K562 (cell line): ENCODE results near the gene STK36. TPM values are rescaled to one million over a fixed set of nuclear protein-coding genes. Genes with fewer than 3 reads are reported as not detected.

Experiments
- ATAC-seq: fragments of 200-7000 bp; cut with Tn5 transposase; 3 replicates; pipeline ENCODE4 v1.9.1; 2020; ENCODE audit warnings: moderate library complexity
- BruUV-seq: library from RNA; stranded (reverse); fragments of 400-500 nt; replicated peaks from 2 replicates; lab custom pipeline; 2021; lab: Mats Ljungman, UMichigan
- CTCF ChIA-PET: fragments of 300-600 bp; formaldehyde crosslinking; extraction: SDS; loops from one replicate; lab custom pipeline; 2021; ENCODE audit warnings: low intra/inter-chr PET ratio; lab: Yijun Ruan, JAX
- POLR2A ChIA-PET: fragments of 300-600, 350-650 bp; sonication (Branson Sonifier 250); formaldehyde crosslinking; extraction: SDS; loops from one replicate; lab custom pipeline; 2021; ENCODE audit warnings: antibody characterized with exemption, inconsistent platforms; lab: Yijun Ruan, JAX
- DNase-seq, 4 experiments: peaks; one replicate each; pipeline versions ENCODE4 v3.0.0 to v3.0.0-alpha.2; 2011 to 2018; ENCODE audit warnings: low spot score in 3 of 4, mixed read lengths in 3 of 4; ENCODE audit errors: extremely low read depth in 1 of 4
- FAIRE-seq: peaks from 2 replicates; lab custom pipeline; 2011; peaks lifted over from hg19 to GRCh38; lab: Jason Lieb, UNC
- H2AFZ ChIP-seq: 2 replicates; pipeline ENCODE4 v1.6.0; 2011; ENCODE audit warnings: low read depth, low read length, control low read depth, inconsistent platforms
- H3K27ac ChIP-seq: fragments of 200-600 bp; 3 replicates; pipeline ENCODE4 v1.8.0; 2011; ENCODE audit warnings: low read depth, mild to moderate bottlenecking, control low read depth, inconsistent platforms, low read length, moderate library complexity, mixed read lengths; ENCODE audit errors: extremely low read depth
- H3K27me3 ChIP-seq, 2 experiments: fragments of 300-600 bp in 1 of 2; 2 replicates in 1 of 2; 3 replicates in 1 of 2; pipeline versions ENCODE4 v1.6.0 to v1.8.0; 2011; ENCODE audit warnings: inconsistent platforms in 2 of 2, low read length in 2 of 2, mild to moderate bottlenecking in 1 of 2, mixed read lengths in 1 of 2, moderate library complexity in 1 of 2; ENCODE audit not compliant: control insufficient read depth in 2 of 2, insufficient read depth in 2 of 2
- H3K36me3 ChIP-seq: fragments of 300-600 bp; 3 replicates; pipeline ENCODE4 v1.8.0; 2011; ENCODE audit warnings: mild to moderate bottlenecking, low read length, inconsistent platforms; ENCODE audit not compliant: control insufficient read depth, insufficient read depth
- H3K4me1 ChIP-seq, 2 experiments: fragments of 200-600 bp in 1 of 2; replicated peaks in 1 of 2; 2 replicates in 1 of 2; 3 replicates in 1 of 2; pipeline versions ENCODE4 v1.5.1 to v1.8.0; 2011; ENCODE audit warnings: inconsistent platforms in 2 of 2, low read length in 2 of 2, mild to moderate bottlenecking in 1 of 2, mixed read lengths in 1 of 2, moderate library complexity in 1 of 2; ENCODE audit not compliant: control insufficient read depth in 2 of 2, insufficient read depth in 2 of 2
- H3K4me2 ChIP-seq: 2 replicates; pipeline ENCODE4 v1.6.1; 2011; ENCODE audit warnings: low read length, control low read depth, inconsistent platforms, mixed read lengths; ENCODE audit not compliant: insufficient read depth
- H3K4me3 ChIP-seq: fragments of 200-600 bp; sonication (generic), shearing (Covaris generic); 2 replicates; pipeline ENCODE4 v1.5.1; 2016; ENCODE audit warnings: control low read depth, inconsistent platforms
- H3K79me2 ChIP-seq: fragments of 200-600 bp; 3 replicates; pipeline ENCODE4 v1.8.0; 2011; ENCODE audit warnings: low read length, inconsistent platforms; ENCODE audit not compliant: control insufficient read depth, insufficient read depth
- H3K9ac ChIP-seq, 2 experiments: 2 replicates each; pipeline versions ENCODE4 v1.6.0 to v1.6.1; 2011; ENCODE audit warnings: low read depth in 2 of 2, low read length in 2 of 2, control low read depth in 1 of 2, inconsistent platforms in 1 of 2, mild to moderate bottlenecking in 1 of 2, mixed read lengths in 1 of 2; ENCODE audit not compliant: insufficient read depth in 1 of 2
- H3K9me1 ChIP-seq: one replicate; pipeline ENCODE4 v1.6.0; 2011; ENCODE audit warnings: inconsistent platforms, mild to moderate bottlenecking, low read length, moderate library complexity; ENCODE audit not compliant: control insufficient read depth, insufficient read depth
- H3K9me3 ChIP-seq: replicated peaks from 2 replicates; pipeline ENCODE4 v1.5.1; 2011; ENCODE audit warnings: low read depth, low read length, inconsistent platforms; ENCODE audit not compliant: control insufficient read depth, insufficient read depth
- H4K20me1 ChIP-seq: replicated peaks from 2 replicates; pipeline ENCODE4 v1.6.1; 2011; ENCODE audit warnings: low read length, inconsistent platforms, mixed read lengths; ENCODE audit not compliant: control insufficient read depth, insufficient read depth
- BRD9 ChIP-seq: fragments of 450-650 bp; IDR thresholded peaks from 2 replicates; pipeline ENCODE4 v1.6.1; 2018; ENCODE audit warnings: low read depth; ENCODE audit not compliant: partially characterized antibody
- CREBBP ChIP-seq: IDR thresholded peaks from one replicate; pipeline ENCODE4 v1.6.1; 2012; ENCODE audit warnings: low read depth, mild to moderate bottlenecking, control low read depth, inconsistent platforms, low read length
- FOSL1 ChIP-seq: fragments of 200-800 bp; sonication (Bioruptor generic); conservative IDR thresholded peaks from 2 replicates; pipeline ENCODE4 v1.6.1; 2016; ENCODE audit warnings: missing genetic modification characterization, missing compliant biosample characterization
- GATA2 ChIP-seq: sonication (generic); formaldehyde crosslinking; IDR thresholded peaks from 2 replicates; pipeline ENCODE4 v1.4.0; 2020; ENCODE audit warnings: mild to moderate bottlenecking, missing genetic modification reagents
- KAT2B ChIP-seq: IDR thresholded peaks from one replicate; pipeline ENCODE4 v1.6.1; 2012; ENCODE audit warnings: low read depth, mild to moderate bottlenecking, control low read depth, inconsistent platforms, low read length, moderate library complexity
- POLR2B ChIP-seq: fragments of 450-650 bp; IDR thresholded peaks from 2 replicates; pipeline ENCODE4 v1.6.1; 2018; ENCODE audit warnings: low read depth; ENCODE audit not compliant: partially characterized antibody
- SOX6 ChIP-seq: fragments of 450-650 bp; IDR thresholded peaks from 2 replicates; pipeline ENCODE4 v1.6.1; 2014; ENCODE audit warnings: mild to moderate bottlenecking
- ZNF41 ChIP-seq: fragments of 250-450 bp; sonication (Bioruptor Pico); conservative IDR thresholded peaks from 2 replicates; pipeline ENCODE4 v1.4.0; 2020; ENCODE audit warnings: mild to moderate bottlenecking
- ZNF561 ChIP-seq: fragments of 450-650 bp; formaldehyde crosslinking; conservative IDR thresholded peaks from 2 replicates; pipeline ENCODE4 v1.4.0; 2020; ENCODE audit warnings: mild to moderate bottlenecking, moderate library complexity
- ZNF586 ChIP-seq: fragments of 450-650 bp; formaldehyde crosslinking; conservative IDR thresholded peaks from 2 replicates; pipeline ENCODE4 v1.4.0; 2020; ENCODE audit warnings: mild to moderate bottlenecking, moderate library complexity
- ZNF830 ChIP-seq: fragments of 250-450 bp; sonication (Bioruptor Pico); IDR thresholded peaks from 2 replicates; pipeline ENCODE4 v1.5.0; 2021; ENCODE audit warnings: mild to moderate bottlenecking
- WGBS: fragments of 100-300 bp; shearing (Covaris generic); methylation state at CpG from one replicate; pipeline ENCODE4 v1.1.6; 2016; ENCODE audit warnings: low coverage, mixed read lengths; ENCODE audit not compliant: insufficient coverage; ENCODE audit errors: missing lambda C conversion rate; 5-methylcytosine and 5-hydroxymethylcytosine counted together
- in situ Hi-C: fragments of 300-500 bp; cut with MboI; formaldehyde crosslinking; loops from 4 replicates; pipeline ENCODE4 v1.15.0; 2018; ENCODE audit warnings: inconsistent platforms, mixed read lengths
- intact Hi-C: fragments of 100-400 bp; cut with micrococcal nuclease; formaldehyde crosslinking; loops from 2 replicates; pipeline ENCODE4 v1.14.2; 2022
- polyA plus RNA-seq, 8 experiments: library from polyadenylated mRNA; depleted of rRNA in 4 of 8; stranded (reverse) in 5 of 8; unstranded in 3 of 8; fragments of >200 nt; fragmentation: Nextera tagmentation in 2 of 8; fragmentation: Illumina TruSeq in 1 of 8; extraction: Ambion mirVana in 2 of 8; extraction: Trizol in 1 of 8; gene quantifications; 2 replicates each; pipeline versions ENCODE4 v1.2.1 to v1.2.3, GENCODE V29; 2011 to 2014; ENCODE audit warnings: inconsistent platforms in 1 of 8, missing spikeins in 1 of 8
- total RNA-seq, 7 experiments: library from RNA; depleted of rRNA in 6 of 7; stranded (reverse); fragments of >200 nt in 6 of 7; fragmentation: Illumina TruSeq in 2 of 7; extraction: Trizol in 2 of 7; gene quantifications; 2 replicates each; pipeline versions ENCODE4 v1.2.1 to v1.2.3, GENCODE V29; 2011 to 2021; ENCODE audit warnings: low replicate concordance in 1 of 7
- TF ChIP-seq, protein P1 (sequence below): fragments of 450-650 bp; formaldehyde crosslinking; IDR thresholded peaks from 2 replicates; pipeline ENCODE4 v1.4.0; 2020; ENCODE audit warnings: mild to moderate bottlenecking

STK36 gene
- total and polyA plus RNA-seq, 9 of the 15 experiments (the other 6 are each of a cell fraction or from before 2014, with no cell fraction given), result 3.5 to 12.4 (median 6.7) TPM

DNA sequence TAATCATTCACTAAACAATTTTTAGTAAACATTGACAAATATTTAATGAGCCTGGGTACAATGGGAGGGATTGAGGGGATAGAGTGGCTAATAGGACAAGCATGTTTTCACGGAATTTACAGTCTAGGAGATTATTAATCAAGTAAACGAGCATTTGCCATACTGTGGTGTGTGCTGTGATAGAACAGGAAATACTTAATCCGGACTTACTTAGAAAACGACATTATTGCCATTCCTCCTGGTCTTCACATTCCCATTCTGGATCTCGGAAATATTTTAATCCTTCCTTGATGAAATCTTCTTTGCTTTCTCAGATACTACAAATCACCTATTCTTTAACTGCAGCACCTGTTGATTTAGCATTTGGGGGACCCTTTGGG, 39.7 kb downstream of the STK36 start:
- no peak for DNase-seq
- Histone ChIP-seq H3K4me3 (peak overlapping the region; percentile 85), H3K4me1 (peaks cover 13 to 14% of the 10 kb centered on the region in 2 experiments), H3K9ac (peak overlapping the region; percentile 48 to 87; a peak in 3 of 4 replicates), H3K27ac (peak overlapping the region; percentile 79), H3K27me3 (no peaks in the 10 kb centered on the region), H3K79me2 (peaks cover 46% of the 10 kb centered on the region), H4K20me1 (no peaks in the 10 kb centered on the region; the same call in 1 of the 2 replicates), H3K9me1 (peaks cover 2% of the 10 kb centered on the region), H3K36me3 (peaks cover 15% of the 10 kb centered on the region), H3K4me2 (peak overlapping the region; percentile 86), H3K9me3 (no peaks in the 10 kb centered on the region)
- ChIA-PET CTCF (interaction anchor here (0.5 to 1.1 kb wide), 2 partner anchors 40 to 136 kb away, joined by 3 to 9 read pairs; no protein-coding TSS in a partner anchor), POLR2A (interaction anchor here (0.8 to 1.3 kb wide), 2 partner anchors 8 to 144 kb away, joined by 3 to 7 read pairs; no protein-coding TSS in a partner anchor)
- ATAC-seq, result no peak
- no peak for FAIRE-seq
- BruUV-seq, result TSS peak; percentile 83
- intact Hi-C loops, result loop anchor here (5.0 kb wide), 1 partner anchor 136 kb away; no protein-coding TSS in a partner anchor
- 4% methylated on average over 5 of the region's 5 CpGs for WGBS
- no peak for TF ChIP-seq KAT2B
- TF ChIP-seq ZNF830 (CRISPR knock-in tag), result no peak
- no peak for TF ChIP-seq ZNF586
- TF ChIP-seq ZNF561, result no peak
- TF ChIP-seq GATA2, result no peak
- no peak for TF ChIP-seq POLR2B
- no peak for TF ChIP-seq CREBBP
- no peak for TF ChIP-seq FOSL1 (tag)
- TF ChIP-seq ZNF41 (CRISPR knock-in tag), result no peak
- TF ChIP-seq BRD9, result no peak
- no peak for TF ChIP-seq SOX6
- TF ChIP-seq, protein P1, sequence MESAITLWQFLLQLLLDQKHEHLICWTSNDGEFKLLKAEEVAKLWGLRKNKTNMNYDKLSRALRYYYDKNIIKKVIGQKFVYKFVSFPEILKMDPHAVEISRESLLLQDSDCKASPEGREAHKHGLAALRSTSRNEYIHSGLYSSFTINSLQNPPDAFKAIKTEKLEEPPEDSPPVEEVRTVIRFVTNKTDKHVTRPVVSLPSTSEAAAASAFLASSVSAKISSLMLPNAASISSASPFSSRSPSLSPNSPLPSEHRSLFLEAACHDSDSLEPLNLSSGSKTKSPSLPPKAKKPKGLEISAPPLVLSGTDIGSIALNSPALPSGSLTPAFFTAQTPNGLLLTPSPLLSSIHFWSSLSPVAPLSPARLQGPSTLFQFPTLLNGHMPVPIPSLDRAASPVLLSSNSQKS, result no peak
- TF ChIP-seq, all 486 proteins: peak for 0
- in situ Hi-C loops, result no loop called here
- no peak overlapping the region for H2AFZ ChIP-seq
